Measurements from ENCODE around the gene SLC17A7. TPM values are rescaled to one million over a fixed set of nuclear protein-coding genes. Genes with fewer than 3 reads are reported as not detected.

The SLC17A7 gene
- total RNA-seq, 1 experiment from 2014 or later = 1.8 TPM

DNA sequence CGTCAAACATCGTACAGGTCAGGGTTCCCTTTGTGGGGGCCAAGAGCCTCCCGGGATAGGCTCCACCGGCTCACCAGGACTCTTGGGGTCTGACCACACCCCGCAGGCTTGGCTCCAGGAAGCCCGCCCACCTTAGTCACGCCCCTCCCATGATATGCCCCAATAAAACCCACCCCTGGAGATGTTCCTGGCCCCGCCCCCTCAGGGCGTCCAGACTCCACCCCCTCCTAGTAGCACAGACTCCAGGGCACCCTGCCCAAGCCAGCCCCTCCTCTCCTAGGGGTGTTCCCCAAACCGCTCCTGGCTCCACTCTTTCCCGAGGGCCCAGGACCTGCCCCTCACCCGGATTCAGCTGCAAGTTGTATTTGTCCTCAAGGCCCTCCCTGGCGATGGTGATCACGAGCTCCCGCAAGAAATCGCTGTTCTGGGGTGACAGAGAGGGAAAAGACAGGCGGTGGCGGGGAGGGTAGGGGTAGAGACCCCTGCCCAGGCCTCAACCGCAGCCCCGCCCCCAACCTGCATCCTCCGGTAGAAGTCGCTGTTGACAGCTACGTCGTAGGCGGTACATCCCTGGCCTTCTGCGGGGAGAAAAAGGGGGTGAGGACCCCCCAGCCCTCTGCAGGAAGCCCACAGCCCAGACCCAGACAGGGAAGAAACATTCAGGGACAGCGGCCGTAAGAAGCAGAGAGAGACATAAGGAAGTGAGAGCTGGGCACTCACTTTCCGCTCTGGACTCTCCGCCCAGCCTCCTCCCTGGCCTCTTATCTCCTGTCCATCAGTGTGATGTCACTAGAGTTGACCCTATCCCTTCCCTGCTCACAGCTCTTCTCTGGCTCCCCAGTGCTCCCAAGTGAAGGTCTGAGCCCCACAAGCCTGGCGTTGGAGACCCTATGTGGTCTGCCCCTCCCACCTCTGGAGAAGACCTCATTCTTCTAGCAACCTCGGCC lies 6.4 kb upstream of the SLC17A7 start:
- Histone ChIP-seq H3K79me2 (ENCODE audit: insufficient read depth, low read length) (peaks cover 25% of the 10 kb centered on the region), H3K9me2 (ENCODE audit: insufficient read depth) (no peaks in the 10 kb centered on the region), H3K4me2 (ENCODE audit: low read length) (no peak overlapping the region), H3K36me3 (ENCODE audit: control insufficient read depth in 1 of 2, insufficient read depth in 2 of 2, low read length in 2 of 2) (peaks cover 14 to 16% of the 10 kb centered on the region in 2 experiments; a peak in 2 of 4 replicates), H3K4me3 (replicated peaks in 1 of 2; ENCODE audit: low read depth in 1 of 2, low read length in 2 of 2) (no peak overlapping the region), H4K20me1 (ENCODE audit: insufficient read depth) (no peaks in the 10 kb centered on the region), H3K27me3 (ENCODE audit: insufficient read depth, low read length) (no peaks in the 10 kb centered on the region), H3K9me3 (ENCODE audit: control insufficient read depth in 1 of 2, insufficient read depth in 1 of 2, low read depth in 1 of 2, low read length in 2 of 2) (no peaks in the 10 kb centered on the region), H3K4me1 (ENCODE audit: control insufficient read depth in 1 of 2, insufficient read depth in 2 of 2, low read length in 2 of 2) (peaks cover 17 to 47% of the 10 kb centered on the region in 2 experiments; a peak in 3 of 4 replicates), H3K27ac (ENCODE audit: low read depth, low read length) (no peak overlapping the region; the same call in 1 of the 2 replicates), H3K9ac (ENCODE audit: low read length) (no peak overlapping the region), H2AFZ (ENCODE audit: low read depth, low read length, poor library complexity, severe bottlenecking) (no peak overlapping the region)
- DNase-seq (ENCODE audit: low read depth, low spot score) (peak; percentile 50), ATAC-seq (peak; percentile 13)
- intact Hi-C loops (cut with micrococcal nuclease) = no loop called here
- CTCF ChIA-PET = no interaction called here
- POLR2A ChIA-PET = no interaction called here
- RAD21 ChIA-PET (ENCODE audit: low non-redundant PET in 1 of 2, low total read pairs in 2 of 2, uncharacterized antibody in 2 of 2, unreplicated experiment in 2 of 2) = no interaction called here
- no TSS peak for BruUV-seq (replicated peaks)
- TF ChIP-seq ELF1 (IDR thresholded peaks at IDR 0.05; ENCODE audit: borderline replicate concordance, low read depth) (no peak), EGR1 (IDR thresholded peaks at IDR 0.05; ENCODE audit: low read depth) (no peak), TCF7L2 (IDR thresholded peaks at IDR 0.05; ENCODE audit: borderline replicate concordance, extremely low read depth, insufficient read depth, insufficient read length) (no peak), POLR2A (IDR thresholded peaks at IDR 0.05; ENCODE audit: borderline replicate concordance, extremely low read depth, insufficient read depth, insufficient read length) (no peak), SP1 (IDR thresholded peaks at IDR 0.05; ENCODE audit: low read depth) (no peak), EZH2phosphoT487 (IDR thresholded peaks at IDR 0.05; ENCODE audit: borderline replicate concordance) (no peak), SIN3A (IDR thresholded peaks at IDR 0.05; ENCODE audit: low read depth) (no peak), POLR2AphosphoS5 (IDR thresholded peaks at IDR 0.05; ENCODE audit: low read depth, low read length) (no peak; the same call in 1 of the 2 replicates), RAD21 (IDR thresholded peaks at IDR 0.05; ENCODE audit: low read depth) (no peak), ZBTB33 (IDR thresholded peaks at IDR 0.05; ENCODE audit: extremely low read depth, insufficient replicate concordance, low read length) (no peak), ATF3 (IDR thresholded peaks at IDR 0.05) (no peak), ZFX (IDR thresholded peaks at IDR 0.05) (no peak), CEBPB (IDR thresholded peaks at IDR 0.05; ENCODE audit: low read depth) (no peak), ZNF274 (IDR thresholded peaks at IDR 0.05; ENCODE audit: low read depth, low read length) (no peak), YY1 (IDR thresholded peaks at IDR 0.05; ENCODE audit: extremely low read depth, insufficient replicate concordance, low read depth, low read length) (no peak)
- TF ChIP-seq, protein P1, sequence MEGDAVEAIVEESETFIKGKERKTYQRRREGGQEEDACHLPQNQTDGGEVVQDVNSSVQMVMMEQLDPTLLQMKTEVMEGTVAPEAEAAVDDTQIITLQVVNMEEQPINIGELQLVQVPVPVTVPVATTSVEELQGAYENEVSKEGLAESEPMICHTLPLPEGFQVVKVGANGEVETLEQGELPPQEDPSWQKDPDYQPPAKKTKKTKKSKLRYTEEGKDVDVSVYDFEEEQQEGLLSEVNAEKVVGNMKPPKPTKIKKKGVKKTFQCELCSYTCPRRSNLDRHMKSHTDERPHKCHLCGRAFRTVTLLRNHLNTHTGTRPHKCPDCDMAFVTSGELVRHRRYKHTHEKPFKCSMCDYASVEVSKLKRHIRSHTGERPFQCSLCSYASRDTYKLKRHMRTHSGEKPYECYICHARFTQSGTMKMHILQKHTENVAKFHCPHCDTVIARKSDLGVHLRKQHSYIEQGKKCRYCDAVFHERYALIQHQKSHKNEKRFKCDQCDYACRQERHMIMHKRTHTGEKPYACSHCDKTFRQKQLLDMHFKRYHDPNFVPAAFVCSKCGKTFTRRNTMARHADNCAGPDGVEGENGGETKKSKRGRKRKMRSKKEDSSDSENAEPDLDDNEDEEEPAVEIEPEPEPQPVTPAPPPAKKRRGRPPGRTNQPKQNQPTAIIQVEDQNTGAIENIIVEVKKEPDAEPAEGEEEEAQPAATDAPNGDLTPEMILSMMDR (IDR thresholded peaks at IDR 0.05 in 2 of 3, conservative IDR thresholded peaks at IDR 0.05 in 1 of 3; ENCODE audit: borderline replicate concordance in 1 of 3, insufficient read depth in 1 of 3, low read depth in 2 of 3, low read length in 2 of 3) = no peak
- TF ChIP-seq, protein P2, sequence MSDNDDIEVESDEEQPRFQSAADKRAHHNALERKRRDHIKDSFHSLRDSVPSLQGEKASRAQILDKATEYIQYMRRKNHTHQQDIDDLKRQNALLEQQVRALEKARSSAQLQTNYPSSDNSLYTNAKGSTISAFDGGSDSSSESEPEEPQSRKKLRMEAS (IDR thresholded peaks at IDR 0.05) = no peak
- TF ChIP-seq, protein P3, sequence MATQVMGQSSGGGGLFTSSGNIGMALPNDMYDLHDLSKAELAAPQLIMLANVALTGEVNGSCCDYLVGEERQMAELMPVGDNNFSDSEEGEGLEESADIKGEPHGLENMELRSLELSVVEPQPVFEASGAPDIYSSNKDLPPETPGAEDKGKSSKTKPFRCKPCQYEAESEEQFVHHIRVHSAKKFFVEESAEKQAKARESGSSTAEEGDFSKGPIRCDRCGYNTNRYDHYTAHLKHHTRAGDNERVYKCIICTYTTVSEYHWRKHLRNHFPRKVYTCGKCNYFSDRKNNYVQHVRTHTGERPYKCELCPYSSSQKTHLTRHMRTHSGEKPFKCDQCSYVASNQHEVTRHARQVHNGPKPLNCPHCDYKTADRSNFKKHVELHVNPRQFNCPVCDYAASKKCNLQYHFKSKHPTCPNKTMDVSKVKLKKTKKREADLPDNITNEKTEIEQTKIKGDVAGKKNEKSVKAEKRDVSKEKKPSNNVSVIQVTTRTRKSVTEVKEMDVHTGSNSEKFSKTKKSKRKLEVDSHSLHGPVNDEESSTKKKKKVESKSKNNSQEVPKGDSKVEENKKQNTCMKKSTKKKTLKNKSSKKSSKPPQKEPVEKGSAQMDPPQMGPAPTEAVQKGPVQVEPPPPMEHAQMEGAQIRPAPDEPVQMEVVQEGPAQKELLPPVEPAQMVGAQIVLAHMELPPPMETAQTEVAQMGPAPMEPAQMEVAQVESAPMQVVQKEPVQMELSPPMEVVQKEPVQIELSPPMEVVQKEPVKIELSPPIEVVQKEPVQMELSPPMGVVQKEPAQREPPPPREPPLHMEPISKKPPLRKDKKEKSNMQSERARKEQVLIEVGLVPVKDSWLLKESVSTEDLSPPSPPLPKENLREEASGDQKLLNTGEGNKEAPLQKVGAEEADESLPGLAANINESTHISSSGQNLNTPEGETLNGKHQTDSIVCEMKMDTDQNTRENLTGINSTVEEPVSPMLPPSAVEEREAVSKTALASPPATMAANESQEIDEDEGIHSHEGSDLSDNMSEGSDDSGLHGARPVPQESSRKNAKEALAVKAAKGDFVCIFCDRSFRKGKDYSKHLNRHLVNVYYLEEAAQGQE (IDR thresholded peaks at IDR 0.05; ENCODE audit: low read depth) = no peak
